Fibroblast of lung (primary cell): ENCODE data around the gene KRTAP4-16. TPM values are rescaled to one million over a fixed set of nuclear protein-coding genes. Genes with fewer than 3 reads are reported as not detected.
"Not testable (repeated sequence)": the region's sequence is repeated elsewhere in the genome, so short reads cannot be mapped to it uniquely, and the experiment has no call there.

Source experiments
- DNase-seq, 2 donors: peaks; one replicate each; pipeline versions ENCODE4 v3.0.0 to v3.0.0-alpha.2; 2010; ENCODE audit warnings: low read depth in 2 of 2
- H2AFZ ChIP-seq: 2 replicates; pipeline ENCODE4 v1.5.1; 2012; ENCODE audit warnings: low read length, control low read depth, inconsistent platforms
- H3K27ac ChIP-seq: 2 replicates; pipeline ENCODE4 v1.5.1; 2011; ENCODE audit warnings: low read length, control low read depth; ENCODE audit not compliant: insufficient read depth
- H3K27me3 ChIP-seq: 2 replicates; pipeline ENCODE4 v1.5.1; 2011; ENCODE audit warnings: mild to moderate bottlenecking, low read length; ENCODE audit not compliant: control insufficient read depth, insufficient read depth
- H3K36me3 ChIP-seq: 2 replicates; pipeline ENCODE4 v1.5.1; 2011; ENCODE audit warnings: low read length; ENCODE audit not compliant: control insufficient read depth, insufficient read depth
- H3K4me1 ChIP-seq: 2 replicates; pipeline ENCODE4 v1.5.1; 2011; ENCODE audit warnings: low read length; ENCODE audit not compliant: control insufficient read depth, insufficient read depth; ENCODE audit errors: extremely low read depth
- H3K4me2 ChIP-seq: 2 replicates; pipeline ENCODE4 v1.5.1; 2011; ENCODE audit warnings: low read length, control low read depth; ENCODE audit not compliant: insufficient read depth; ENCODE audit errors: extremely low read depth
- H3K4me3 ChIP-seq, 4 experiments: fragments of 200-600 bp in 1 of 4; sonication (generic) in 1 of 4; replicated peaks in 1 of 4; 2 replicates each; pipeline ENCODE4 v1.5.1; 2011 to 2016; ENCODE audit warnings: low read length in 4 of 4, low read depth in 3 of 4, mild to moderate bottlenecking in 3 of 4, control low read depth in 2 of 4, inconsistent platforms in 1 of 4, mixed read lengths in 1 of 4; ENCODE audit not compliant: insufficient read depth in 1 of 4; ENCODE audit errors: control extremely low read depth in 1 of 4
- H3K79me2 ChIP-seq: 2 replicates; pipeline ENCODE4 v1.5.1; 2012; ENCODE audit warnings: mild to moderate bottlenecking, low read length, inconsistent platforms; ENCODE audit not compliant: control insufficient read depth, insufficient read depth
- H3K9ac ChIP-seq: 2 replicates; pipeline ENCODE4 v1.5.1; 2011; ENCODE audit warnings: mild to moderate bottlenecking, low read length, control low read depth; ENCODE audit not compliant: insufficient read depth
- H3K9me3 ChIP-seq: 2 replicates; pipeline ENCODE4 v1.5.1; 2012; ENCODE audit warnings: low read depth, low read length; ENCODE audit not compliant: control insufficient read depth, insufficient read depth
- H4K20me1 ChIP-seq: 2 replicates; pipeline ENCODE4 v1.5.1; 2011; ENCODE audit warnings: low read length; ENCODE audit not compliant: control insufficient read depth, insufficient read depth; ENCODE audit errors: extremely low read depth
- CTCF ChIP-seq, 2 donors: IDR thresholded peaks in 1 of 2; conservative IDR thresholded peaks in 1 of 2; 1 replicate in 1 of 2; 2 replicates in 1 of 2; pipeline ENCODE4 v1.5.1; 2011 to 2012; ENCODE audit warnings: low read length in 2 of 2, control low read depth in 1 of 2, inconsistent platforms in 1 of 2, low read depth in 1 of 2, mild to moderate bottlenecking in 1 of 2
- EZH2 ChIP-seq: IDR thresholded peaks from 2 replicates; pipeline ENCODE4 v1.5.1; 2012; ENCODE audit warnings: low read length, control low read depth, mild to moderate bottlenecking; ENCODE audit errors: missing control alignments
- polyA plus RNA-seq, 2 donors: library from polyadenylated mRNA; depleted of rRNA in 1 of 2; stranded (reverse) in 1 of 2; unstranded in 1 of 2; fragments of >200 nt; gene quantifications; 2 replicates each; pipeline ENCODE4 v1.2.1, GENCODE V29; 2011 to 2012; ENCODE audit warnings: missing spikeins in 1 of 2
- total RNA-seq: library from RNA; depleted of rRNA; stranded (reverse); fragments of >200 nt; gene quantifications from 2 replicates; pipeline ENCODE4 v1.2.1, GENCODE V29; 2014

KRTAP4-16 gene
- total and polyA plus RNA-seq, 2 donors (not counting 1 experiment from before 2014, with no cell fraction given), result not detected

GRCh38 chr17:41111151-41111885, 9.3 kb upstream of the KRTAP4-16 start:
- DNase-seq, result no peak
- Histone ChIP-seq H2AFZ (no peak overlapping the region), H3K79me2 (no peaks in the 10 kb centered on the region), H3K4me1 (peaks cover 3% of the 10 kb centered on the region), H3K9me3 (no peaks in the 10 kb centered on the region), H3K4me2 (no peak overlapping the region), H3K36me3 (no peaks in the 10 kb centered on the region), H4K20me1 (no peaks in the 10 kb centered on the region), H3K27me3 (no peaks in the 10 kb centered on the region), H3K27ac (no peak overlapping the region), H3K4me3 (no peak overlapping the region), H3K9ac (no peak overlapping the region)
- TF ChIP-seq EZH2 (no peak), CTCF (conservative IDR thresholded peaks at IDR 0.05 in 1 of 2, IDR thresholded peaks at IDR 0.05 in 1 of 2; ENCODE audit: low read depth in 1 of 2, low read length in 2 of 2) (no peak)

- H3K27ac ChIP-seq, H3K9ac ChIP-seq, H3K4me2 ChIP-seq, H3K4me1 ChIP-seq, H3K9me3 ChIP-seq, H3K27me3 ChIP-seq, H2AFZ ChIP-seq, H3K36me3 ChIP-seq, DNase-seq, H3K79me2 ChIP-seq, H4K20me1 ChIP-seq: not testable (repeated sequence)
- peak overlapping the region in 1 of 4 experiments; percentile 21 for H3K4me3 ChIP-seq
Observed at GRCh38 chr17:41108728-41109386, 6.8 kb upstream of the KRTAP4-16 start.

GRCh38 chr17:41107941-41108450, 6.0 kb upstream of the KRTAP4-16 start:
- H3K4me3 ChIP-seq, result peak overlapping the region in 1 of 4 experiments; percentile 27

GRCh38 chr17:41105347-41105746, 3.3 kb upstream of the KRTAP4-16 start, which contains the start of gene KRTAP4-9:
KRTAP4-9 (plus strand) TSS chr17:41105389; CDS start chr17:41105389, 0 bp downstream.
- H2AFZ ChIP-seq, H3K4me2 ChIP-seq, DNase-seq, H3K9ac ChIP-seq, H3K4me1 ChIP-seq, H3K36me3 ChIP-seq, H3K79me2 ChIP-seq, H3K4me3 ChIP-seq, H3K27me3 ChIP-seq, H3K9me3 ChIP-seq, H3K27ac ChIP-seq, H4K20me1 ChIP-seq: not testable (repeated sequence)

More at GRCh38 chr17:41107941-41108450, 6.0 kb upstream of the KRTAP4-16 start:
- H3K79me2 ChIP-seq, result no peaks in the 10 kb centered on the region
- no peak overlapping the region for H3K27ac ChIP-seq
- no peak for TF ChIP-seq CTCF (conservative IDR thresholded peaks at IDR 0.05 in 1 of 2, IDR thresholded peaks at IDR 0.05 in 1 of 2; ENCODE audit: low read depth in 1 of 2, low read length in 2 of 2)
- no peak for TF ChIP-seq EZH2
- H3K9me3 ChIP-seq, result no peaks in the 10 kb centered on the region
- H3K4me1 ChIP-seq, result peaks cover 3% of the 10 kb centered on the region
- H4K20me1 ChIP-seq, result no peaks in the 10 kb centered on the region
- peak overlapping the region; percentile 46 for H2AFZ ChIP-seq
- no peak overlapping the region for H3K9ac ChIP-seq
- no peaks in the 10 kb centered on the region for H3K27me3 ChIP-seq
- no peaks in the 10 kb centered on the region for H3K36me3 ChIP-seq
- H3K4me2 ChIP-seq, result no peak overlapping the region
- DNase-seq, result peak in 1 of 2 donors; percentile 40

- not testable (repeated sequence) for H2AFZ ChIP-seq, H3K4me2 ChIP-seq, H3K27me3 ChIP-seq, H3K79me2 ChIP-seq, H3K4me1 ChIP-seq, H3K9ac ChIP-seq, H3K9me3 ChIP-seq, H4K20me1 ChIP-seq, H3K36me3 ChIP-seq, H3K4me3 ChIP-seq, H3K27ac ChIP-seq
- peak in 1 of 2 donors; percentile 63 for DNase-seq
Observed at GRCh38 chr17:41104386-41105038, 2.5 kb upstream of the KRTAP4-16 start.
